CD4-positive, alpha-beta T cell (primary cell): ENCODE results near the gene PTPRT. TPM values are rescaled to one million over a fixed set of nuclear protein-coding genes. Genes with fewer than 3 reads are reported as not detected.

ENCODE experiments used
- ATAC-seq: fragments of 200-7000 bp; cut with Tn5 transposase; one replicate; pipeline ENCODE4 v1.10.0; 2022; ENCODE audit warnings: mild to moderate bottlenecking; ENCODE audit not compliant: poor library complexity
- CTCF ChIA-PET: fragments of 350-600 bp; sonication (Branson Sonifier 250); formaldehyde crosslinking; loops from one replicate; lab custom pipeline; 2021; ENCODE audit warnings: antibody characterized with exemption, inconsistent platforms; lab: Charles Lee
- POLR2A ChIA-PET: fragments of 350-600 bp; sonication (Branson Sonifier 250); formaldehyde crosslinking; loops from one replicate; lab custom pipeline; 2021; ENCODE audit warnings: antibody characterized with exemption, inconsistent platforms; lab: Charles Lee
- DNase-seq, 14 experiments: peaks; one replicate each; pipeline ENCODE4 v3.0.0-alpha.2; 2013 to 2020; ENCODE audit warnings: mixed read lengths in 2 of 14
- H3K27ac ChIP-seq, 2 donors: one replicate each; pipeline versions ENCODE4 v1.5.1 to v1.7.0; 2013; ENCODE audit warnings: low read length in 2 of 2, low read depth in 1 of 2, mild to moderate bottlenecking in 1 of 2
- H3K27me3 ChIP-seq, 2 experiments: 1 replicate in 1 of 2; 2 replicates in 1 of 2; pipeline versions ENCODE4 v1.6.1 to v1.7.0; 2013; ENCODE audit warnings: low read length in 2 of 2, control low read depth in 1 of 2, mild to moderate bottlenecking in 1 of 2, moderate library complexity in 1 of 2; ENCODE audit not compliant: insufficient read depth in 2 of 2, control insufficient read depth in 1 of 2
- H3K36me3 ChIP-seq: one replicate; pipeline ENCODE4 v1.6.1; 2013; ENCODE audit warnings: low read length, control low read depth; ENCODE audit not compliant: insufficient read depth
- H3K4me1 ChIP-seq: one replicate; pipeline ENCODE4 v1.6.1; 2013; ENCODE audit warnings: low read length, control low read depth; ENCODE audit not compliant: insufficient read depth
- H3K4me3 ChIP-seq: one replicate; pipeline ENCODE4 v1.5.1; 2013; ENCODE audit warnings: mild to moderate bottlenecking, low read length, moderate library complexity
- H3K9me3 ChIP-seq, 2 experiments: 1 replicate in 1 of 2; 2 replicates in 1 of 2; pipeline versions ENCODE4 v1.6.1 to v1.7.0; 2013; ENCODE audit warnings: low read length in 2 of 2, mild to moderate bottlenecking in 2 of 2, control low read depth in 1 of 2, moderate library complexity in 1 of 2; ENCODE audit not compliant: control insufficient read depth in 1 of 2, insufficient read depth in 1 of 2
- H3K27ac Mint-ChIP-seq: one replicate; pipeline ENCODE4 v1.8.0; 2020; ENCODE audit warnings: mixed read lengths
- H3K27me3 Mint-ChIP-seq: one replicate; pipeline ENCODE4 v1.8.0; 2021; ENCODE audit warnings: mixed read lengths
- H3K36me3 Mint-ChIP-seq: one replicate; pipeline ENCODE4 v1.8.0; 2021; ENCODE audit warnings: low read depth, mixed read lengths
- H3K4me1 Mint-ChIP-seq: one replicate; pipeline ENCODE4 v1.8.0; 2021; ENCODE audit warnings: low read depth, mixed read lengths
- H3K4me3 Mint-ChIP-seq: one replicate; pipeline ENCODE4 v1.8.0; 2020; ENCODE audit warnings: mild to moderate bottlenecking, mixed read lengths
- H3K9me3 Mint-ChIP-seq: one replicate; pipeline ENCODE4 v1.8.0; 2020; ENCODE audit warnings: mixed read lengths
- intact Hi-C, 2 experiments: fragments of 100-400 bp; cut with DNase I in 1 of 2; cut with micrococcal nuclease in 1 of 2; formaldehyde crosslinking; loops; one replicate each; pipeline versions ENCODE4 v1.15.1 to v1.9.0; 2023 to 2025; cut with DNase I, micrococcal nuclease
- total RNA-seq, 174 experiments: library from RNA in 2 of 174; stranded (reverse) in 2 of 174; gene quantifications; one replicate each; pipeline ENCODE4 v1.2.3 and lab custom pipeline; 2021 to 2026
- TF ChIP-seq, protein P1 (sequence below): fragments of 200-600 bp; IDR thresholded peaks from one replicate; pipeline ENCODE4 v1.8.0; 2022; ENCODE audit warnings: antibody characterized with exemption, mild to moderate bottlenecking

PTPRT gene
- total RNA-seq, 2 experiments from 2014 or later, result not detected

DNA sequence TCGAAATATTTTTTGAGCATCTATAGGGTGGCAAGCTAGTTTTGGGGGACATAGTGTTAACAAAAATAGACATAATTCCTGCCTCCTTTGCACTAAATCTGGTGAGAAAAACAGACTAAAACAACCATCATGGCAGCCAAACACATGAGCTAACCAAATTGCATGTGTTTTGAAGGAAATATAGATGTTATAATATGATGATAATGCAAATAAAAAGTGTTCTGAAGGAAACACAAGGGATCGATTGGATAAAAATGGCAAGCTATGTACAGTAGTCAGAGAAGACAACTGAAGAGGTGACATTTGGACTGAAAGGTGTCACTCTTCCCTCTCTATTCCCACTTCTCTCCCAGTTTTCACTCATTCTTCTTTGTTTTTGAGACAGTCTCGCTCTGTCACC is 706.9 kb downstream of the PTPRT start:
- Histone ChIP-seq H3K27me3 (no peaks in the 10 kb centered on the region), H3K27ac (no peak overlapping the region), H3K4me3 (no peak overlapping the region), H3K9me3 (no peaks in the 10 kb centered on the region), H3K4me1 (no peaks in the 10 kb centered on the region), H3K36me3 (no peaks in the 10 kb centered on the region)
- intact Hi-C loops, result no loop called here
- no peaks in the 10 kb centered on the region for H3K4me1 Mint-ChIP-seq
- peaks cover 2% of the 10 kb centered on the region for H3K9me3 Mint-ChIP-seq
- no peaks in the 10 kb centered on the region for H3K27me3 Mint-ChIP-seq
- DNase-seq, result no peak
- no peak overlapping the region for H3K4me3 Mint-ChIP-seq
- ATAC-seq, result no peak
- H3K27ac Mint-ChIP-seq, result no peak overlapping the region
- CTCF ChIA-PET, result no interaction called here
- POLR2A ChIA-PET, result no interaction called here
- no peaks in the 10 kb centered on the region for H3K36me3 Mint-ChIP-seq
- TF ChIP-seq, protein P1, sequence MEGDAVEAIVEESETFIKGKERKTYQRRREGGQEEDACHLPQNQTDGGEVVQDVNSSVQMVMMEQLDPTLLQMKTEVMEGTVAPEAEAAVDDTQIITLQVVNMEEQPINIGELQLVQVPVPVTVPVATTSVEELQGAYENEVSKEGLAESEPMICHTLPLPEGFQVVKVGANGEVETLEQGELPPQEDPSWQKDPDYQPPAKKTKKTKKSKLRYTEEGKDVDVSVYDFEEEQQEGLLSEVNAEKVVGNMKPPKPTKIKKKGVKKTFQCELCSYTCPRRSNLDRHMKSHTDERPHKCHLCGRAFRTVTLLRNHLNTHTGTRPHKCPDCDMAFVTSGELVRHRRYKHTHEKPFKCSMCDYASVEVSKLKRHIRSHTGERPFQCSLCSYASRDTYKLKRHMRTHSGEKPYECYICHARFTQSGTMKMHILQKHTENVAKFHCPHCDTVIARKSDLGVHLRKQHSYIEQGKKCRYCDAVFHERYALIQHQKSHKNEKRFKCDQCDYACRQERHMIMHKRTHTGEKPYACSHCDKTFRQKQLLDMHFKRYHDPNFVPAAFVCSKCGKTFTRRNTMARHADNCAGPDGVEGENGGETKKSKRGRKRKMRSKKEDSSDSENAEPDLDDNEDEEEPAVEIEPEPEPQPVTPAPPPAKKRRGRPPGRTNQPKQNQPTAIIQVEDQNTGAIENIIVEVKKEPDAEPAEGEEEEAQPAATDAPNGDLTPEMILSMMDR, result no peak

DNA sequence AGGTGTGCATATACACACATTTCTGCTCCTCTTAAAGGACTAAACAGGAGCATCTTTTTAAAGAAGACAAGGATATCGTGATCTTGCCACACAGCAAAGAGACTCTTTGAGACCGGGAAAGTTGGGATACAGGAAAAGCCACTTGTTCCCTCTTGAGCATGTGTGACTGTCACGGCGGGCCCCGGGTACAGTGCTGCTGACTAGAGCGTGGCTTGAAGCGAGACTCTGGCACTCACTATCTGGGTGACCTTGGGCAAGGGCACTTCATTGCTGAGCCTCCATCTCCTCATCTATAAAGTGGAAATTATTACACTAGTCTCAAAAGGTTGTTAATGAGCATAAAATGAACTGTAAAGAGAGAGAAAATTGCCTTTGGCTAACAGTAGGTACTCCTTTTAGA is 713.9 kb downstream of the PTPRT start:
- Mint-ChIP-seq H3K27ac (no peak overlapping the region), H3K4me1 (no peaks in the 10 kb centered on the region), H3K4me3 (no peak overlapping the region), H3K36me3 (no peaks in the 10 kb centered on the region), H3K27me3 (no peaks in the 10 kb centered on the region), H3K9me3 (no peaks in the 10 kb centered on the region)
- ChIA-PET POLR2A (no interaction called here), CTCF (no interaction called here)
- H3K4me3 ChIP-seq, result no peak overlapping the region
- H3K36me3 ChIP-seq, result no peaks in the 10 kb centered on the region
- no peak overlapping the region for H3K27ac ChIP-seq
- peaks cover 0 to 12% of the 10 kb centered on the region in 2 experiments for H3K9me3 ChIP-seq
- ATAC-seq (no peak), DNase-seq (no peak)
- no peaks in the 10 kb centered on the region for H3K4me1 ChIP-seq
- TF ChIP-seq, protein P1, result no peak
- intact Hi-C loops, result no loop called here
- no peaks in the 10 kb centered on the region for H3K27me3 ChIP-seq

GRCh38 chr20:42474646-42475045 is 715.1 kb downstream of the PTPRT start:
- no peak for DNase-seq
- H3K4me3 ChIP-seq, result no peak overlapping the region
- no peaks in the 10 kb centered on the region for H3K36me3 ChIP-seq
- H3K27ac ChIP-seq, result no peak overlapping the region
- no peaks in the 10 kb centered on the region for H3K27me3 Mint-ChIP-seq
- no peak overlapping the region for H3K27ac Mint-ChIP-seq
- TF ChIP-seq, protein P1, result no peak
- ATAC-seq, result no peak
- H3K4me3 Mint-ChIP-seq, result no peak overlapping the region
- ChIA-PET POLR2A (no interaction called here), CTCF (no interaction called here)
- no peaks in the 10 kb centered on the region for H3K27me3 ChIP-seq
- H3K4me1 Mint-ChIP-seq, result no peaks in the 10 kb centered on the region
- no peaks in the 10 kb centered on the region for H3K36me3 Mint-ChIP-seq
- peaks cover 0 to 12% of the 10 kb centered on the region in 2 experiments for H3K9me3 ChIP-seq
- H3K4me1 ChIP-seq, result no peaks in the 10 kb centered on the region
- intact Hi-C loops, result no loop called here
- peaks cover 2% of the 10 kb centered on the region for H3K9me3 Mint-ChIP-seq
